Panc1 (cell line): ENCODE results near the gene NBL1. TPM values are rescaled to one million over a fixed set of nuclear protein-coding genes. Genes with fewer than 3 reads are reported as not detected.
"Not testable (repeated sequence)": the region's sequence is repeated elsewhere in the genome, so short reads cannot be mapped to it uniquely, and the experiment has no call there.

Source experiments
- ATAC-seq: fragments of 200-7000 bp; cut with Tn5 transposase; 2 replicates; pipeline ENCODE4 v1.9.1; 2020; ENCODE audit warnings: mild to moderate bottlenecking, moderate library complexity
- BruUV-seq: library from RNA; stranded (reverse); fragments of 400-500 nt; replicated peaks from 2 replicates; lab custom pipeline; 2021; lab: Mats Ljungman, UMichigan
- CTCF ChIA-PET: fragments of 300-600 bp; sonication (Branson Sonifier 250); formaldehyde crosslinking; loops from one replicate; lab custom pipeline; 2022; ENCODE audit warnings: antibody characterized with exemption; lab: Charles Lee
- POLR2A ChIA-PET: fragments of 300-600 bp; sonication (Branson Sonifier 250); formaldehyde crosslinking; loops from one replicate; lab custom pipeline; 2022; ENCODE audit warnings: antibody characterized with exemption; lab: Charles Lee
- DNase-seq: peaks from one replicate; pipeline ENCODE4 v3.0.0-alpha.2; 2010; ENCODE audit warnings: low read depth, low spot score
- H3K27ac ChIP-seq: 2 replicates; pipeline ENCODE4 v1.5.1; 2011; ENCODE audit warnings: mild to moderate bottlenecking, low read length, inconsistent platforms
- H3K27me3 ChIP-seq: fragments of 200-500 bp; sonication (Bioruptor generic); 2 replicates; pipeline ENCODE4 v1.6.0; 2014; ENCODE audit warnings: low read length, inconsistent platforms; ENCODE audit not compliant: control insufficient read depth, insufficient read depth
- H3K36me3 ChIP-seq: fragments of 200-500 bp; sonication (Bioruptor generic); 2 replicates; pipeline ENCODE4 v1.5.1; 2014; ENCODE audit warnings: inconsistent platforms, mild to moderate bottlenecking, low read length, moderate library complexity; ENCODE audit not compliant: control insufficient read depth, insufficient read depth
- H3K4me1 ChIP-seq: 2 replicates; pipeline ENCODE4 v1.5.1; 2011; ENCODE audit warnings: inconsistent platforms, mild to moderate bottlenecking, low read length, moderate library complexity; ENCODE audit not compliant: control insufficient read depth, insufficient read depth
- H3K4me3 ChIP-seq, 2 experiments: 2 replicates each; pipeline ENCODE4 v1.5.1; 2011 to 2012; ENCODE audit warnings: low read depth in 2 of 2, low read length in 2 of 2, mild to moderate bottlenecking in 2 of 2, inconsistent platforms in 1 of 2, moderate library complexity in 1 of 2
- H3K9me3 ChIP-seq: fragments of 200-500 bp; sonication (Bioruptor generic); 2 replicates; pipeline ENCODE4 v1.5.1; 2014; ENCODE audit warnings: low read depth, mild to moderate bottlenecking, inconsistent platforms, low read length, moderate library complexity; ENCODE audit not compliant: control insufficient read depth, insufficient read depth
- POLR2AphosphoS5 ChIP-seq: IDR thresholded peaks from 2 replicates; pipeline ENCODE4 v1.6.1; 2012; ENCODE audit warnings: mild to moderate bottlenecking, low read depth, low read length, moderate library complexity
- SIN3A ChIP-seq: IDR thresholded peaks from 2 replicates; pipeline ENCODE4 v1.6.1; 2012; ENCODE audit warnings: low read depth, mild to moderate bottlenecking, low read length, moderate library complexity, borderline replicate concordance; ENCODE audit not compliant: insufficient read depth
- TCF7L2 ChIP-seq: IDR thresholded peaks from 2 replicates; pipeline ENCODE4 v1.6.1; 2011; ENCODE audit warnings: mild to moderate bottlenecking, low read depth, low read length, inconsistent platforms
- in situ Hi-C: cut with HindIII; loops from 2 replicates; pipeline ENCODE4 v1.10.0; 2016; ENCODE audit warnings: low sequenced_read_pairs, low pct_unique_long_range_greater_than_20kb
- intact Hi-C: fragments of 100-400 bp; cut with micrococcal nuclease; formaldehyde crosslinking; loops from one replicate; pipeline ENCODE4 v1.10.0; 2022; ENCODE audit not compliant: unreplicated experiment
- total RNA-seq: library from RNA; stranded (reverse); gene quantifications from one replicate; pipeline ENCODE4 v1.2.1, GENCODE V29; 2021; ENCODE audit not compliant: unreplicated experiment
- TF ChIP-seq, protein P1 (sequence below): fragments of 450-650 bp; IDR thresholded peaks from 2 replicates; pipeline ENCODE4 v1.5.1; 2017; ENCODE audit warnings: mild to moderate bottlenecking
- TF ChIP-seq, protein P2 (sequence below), 2 experiments: IDR thresholded peaks; 2 replicates each; pipeline ENCODE4 v1.6.1; 2011 to 2012; ENCODE audit warnings: low read depth in 2 of 2, control low read depth in 1 of 2, low read length in 1 of 2, mild to moderate bottlenecking in 1 of 2, moderate library complexity in 1 of 2; ENCODE audit not compliant: insufficient read depth in 1 of 2

Gene NBL1
- total RNA-seq, 1 experiment from 2014 or later, result 191 TPM

DNA sequence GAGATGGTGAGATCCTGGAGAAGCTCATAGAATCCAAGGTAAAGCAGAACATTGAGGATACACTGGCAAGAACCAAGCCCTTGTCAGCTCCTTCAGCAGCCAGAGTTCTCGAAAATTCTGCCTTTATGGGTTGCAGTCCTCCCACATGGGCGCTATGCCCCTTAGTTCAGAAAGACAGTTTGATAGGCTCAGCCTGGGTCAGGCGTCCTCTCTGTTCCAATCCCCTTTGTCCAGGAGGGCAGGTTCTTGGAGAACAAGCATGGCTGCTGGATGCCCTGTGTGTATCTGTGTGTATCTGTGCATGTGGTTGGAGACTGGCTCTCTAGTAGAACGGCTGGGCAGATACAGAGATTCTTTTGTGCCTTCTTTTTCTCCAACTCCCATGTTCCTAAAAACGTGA lies 8.0 kb upstream of the NBL1 start:
- POLR2A ChIA-PET, result no interaction called here
- ATAC-seq, result no peak; the same call in 1 of the 2 replicates

DNA sequence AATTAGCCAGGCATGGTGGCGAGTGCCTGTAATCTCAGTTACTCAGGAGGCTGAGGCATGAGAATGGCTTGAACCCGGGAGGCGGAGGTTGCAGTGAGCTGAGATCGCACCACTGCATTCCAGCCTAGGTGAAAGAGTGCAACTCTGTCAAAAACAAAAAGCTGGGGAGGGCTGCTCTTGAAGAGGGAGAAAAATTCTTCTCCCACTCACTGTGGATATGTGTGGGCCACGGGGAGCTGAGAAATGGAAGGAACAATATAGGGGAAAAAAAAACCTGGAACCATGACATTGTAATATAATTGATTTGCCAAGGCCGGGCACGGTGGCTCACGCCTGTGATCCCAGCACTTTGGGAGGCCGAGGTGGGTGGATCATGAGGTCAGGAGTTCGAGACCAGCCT lies 7.4 kb upstream of the NBL1 start:
- H3K27me3 ChIP-seq, H3K4me3 ChIP-seq, CTCF ChIA-PET, H3K9me3 ChIP-seq, POLR2A ChIA-PET, BruUV-seq, intact Hi-C loops, H3K36me3 ChIP-seq, in situ Hi-C loops, ATAC-seq, DNase-seq, H3K27ac ChIP-seq: not testable (repeated sequence)
- H3K4me1 ChIP-seq, result peaks cover 11% of the 10 kb centered on the region

More for the DNA sequence above, 8.0 kb upstream of the NBL1 start:
- CTCF ChIA-PET, result no interaction called here
- in situ Hi-C loops, result no loop called here
- Histone ChIP-seq H3K9me3 (no peaks in the 10 kb centered on the region), H3K4me1 (peaks cover 11% of the 10 kb centered on the region), H3K4me3 (no peak overlapping the region), H3K36me3 (no peaks in the 10 kb centered on the region), H3K27ac (no peak overlapping the region), H3K27me3 (no peaks in the 10 kb centered on the region)
- TF ChIP-seq, protein P1, sequence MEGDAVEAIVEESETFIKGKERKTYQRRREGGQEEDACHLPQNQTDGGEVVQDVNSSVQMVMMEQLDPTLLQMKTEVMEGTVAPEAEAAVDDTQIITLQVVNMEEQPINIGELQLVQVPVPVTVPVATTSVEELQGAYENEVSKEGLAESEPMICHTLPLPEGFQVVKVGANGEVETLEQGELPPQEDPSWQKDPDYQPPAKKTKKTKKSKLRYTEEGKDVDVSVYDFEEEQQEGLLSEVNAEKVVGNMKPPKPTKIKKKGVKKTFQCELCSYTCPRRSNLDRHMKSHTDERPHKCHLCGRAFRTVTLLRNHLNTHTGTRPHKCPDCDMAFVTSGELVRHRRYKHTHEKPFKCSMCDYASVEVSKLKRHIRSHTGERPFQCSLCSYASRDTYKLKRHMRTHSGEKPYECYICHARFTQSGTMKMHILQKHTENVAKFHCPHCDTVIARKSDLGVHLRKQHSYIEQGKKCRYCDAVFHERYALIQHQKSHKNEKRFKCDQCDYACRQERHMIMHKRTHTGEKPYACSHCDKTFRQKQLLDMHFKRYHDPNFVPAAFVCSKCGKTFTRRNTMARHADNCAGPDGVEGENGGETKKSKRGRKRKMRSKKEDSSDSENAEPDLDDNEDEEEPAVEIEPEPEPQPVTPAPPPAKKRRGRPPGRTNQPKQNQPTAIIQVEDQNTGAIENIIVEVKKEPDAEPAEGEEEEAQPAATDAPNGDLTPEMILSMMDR, result no peak
- TF ChIP-seq, protein P2, sequence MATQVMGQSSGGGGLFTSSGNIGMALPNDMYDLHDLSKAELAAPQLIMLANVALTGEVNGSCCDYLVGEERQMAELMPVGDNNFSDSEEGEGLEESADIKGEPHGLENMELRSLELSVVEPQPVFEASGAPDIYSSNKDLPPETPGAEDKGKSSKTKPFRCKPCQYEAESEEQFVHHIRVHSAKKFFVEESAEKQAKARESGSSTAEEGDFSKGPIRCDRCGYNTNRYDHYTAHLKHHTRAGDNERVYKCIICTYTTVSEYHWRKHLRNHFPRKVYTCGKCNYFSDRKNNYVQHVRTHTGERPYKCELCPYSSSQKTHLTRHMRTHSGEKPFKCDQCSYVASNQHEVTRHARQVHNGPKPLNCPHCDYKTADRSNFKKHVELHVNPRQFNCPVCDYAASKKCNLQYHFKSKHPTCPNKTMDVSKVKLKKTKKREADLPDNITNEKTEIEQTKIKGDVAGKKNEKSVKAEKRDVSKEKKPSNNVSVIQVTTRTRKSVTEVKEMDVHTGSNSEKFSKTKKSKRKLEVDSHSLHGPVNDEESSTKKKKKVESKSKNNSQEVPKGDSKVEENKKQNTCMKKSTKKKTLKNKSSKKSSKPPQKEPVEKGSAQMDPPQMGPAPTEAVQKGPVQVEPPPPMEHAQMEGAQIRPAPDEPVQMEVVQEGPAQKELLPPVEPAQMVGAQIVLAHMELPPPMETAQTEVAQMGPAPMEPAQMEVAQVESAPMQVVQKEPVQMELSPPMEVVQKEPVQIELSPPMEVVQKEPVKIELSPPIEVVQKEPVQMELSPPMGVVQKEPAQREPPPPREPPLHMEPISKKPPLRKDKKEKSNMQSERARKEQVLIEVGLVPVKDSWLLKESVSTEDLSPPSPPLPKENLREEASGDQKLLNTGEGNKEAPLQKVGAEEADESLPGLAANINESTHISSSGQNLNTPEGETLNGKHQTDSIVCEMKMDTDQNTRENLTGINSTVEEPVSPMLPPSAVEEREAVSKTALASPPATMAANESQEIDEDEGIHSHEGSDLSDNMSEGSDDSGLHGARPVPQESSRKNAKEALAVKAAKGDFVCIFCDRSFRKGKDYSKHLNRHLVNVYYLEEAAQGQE (IDR thresholded peaks at IDR 0.05; ENCODE audit: insufficient read depth in 1 of 2, low read depth in 2 of 2, low read length in 1 of 2), result no peak
- no peak for TF ChIP-seq SIN3A
- intact Hi-C loops, result no loop called here
- BruUV-seq, result no TSS peak
- no peak for DNase-seq

DNA sequence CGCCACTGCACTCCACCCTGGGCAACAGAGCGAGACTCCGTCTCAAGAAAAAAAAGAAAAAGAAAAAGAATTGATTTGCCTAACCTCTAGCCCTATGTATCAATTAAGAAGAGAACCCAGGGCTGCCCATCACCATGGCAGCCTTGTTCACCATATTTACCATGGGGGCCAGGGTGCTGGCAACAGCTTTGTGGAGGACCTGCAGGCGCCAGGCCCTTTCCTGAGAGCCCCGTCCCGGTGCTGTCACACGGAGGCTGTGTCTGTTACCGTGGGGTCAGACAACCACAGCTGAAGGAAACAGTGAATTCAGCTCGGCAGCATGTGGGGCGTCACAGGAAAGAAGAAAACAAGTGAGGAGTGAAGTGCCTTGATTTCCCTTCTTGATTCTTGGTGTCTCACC lies 6.5 kb upstream of the NBL1 start:
- POLR2A ChIA-PET, result no interaction called here

DNA sequence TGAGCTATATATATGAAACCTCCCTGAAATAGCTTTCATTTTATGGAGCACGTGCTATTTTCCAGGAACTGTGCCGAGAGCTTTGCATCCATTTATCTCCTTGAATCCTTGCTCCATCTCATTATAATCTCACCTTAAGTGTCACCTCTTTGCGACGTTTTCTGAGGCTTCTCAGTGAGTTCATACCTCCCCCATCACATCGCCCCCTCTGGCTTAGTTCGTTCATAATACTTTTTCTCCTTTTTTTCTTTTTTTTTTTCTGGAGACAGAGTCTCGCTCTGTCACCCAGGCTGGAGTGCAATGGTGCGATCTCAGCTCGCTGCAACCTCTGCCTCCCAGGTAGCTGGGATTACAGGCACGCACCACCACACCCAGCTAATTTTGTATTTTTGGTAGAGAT lies 4.9 kb upstream of the NBL1 start:
- POLR2A ChIA-PET, result interaction anchor here (1.1 kb wide), 1 partner anchor 166 kb away, joined by 7 read pairs; no protein-coding TSS in a partner anchor
- in situ Hi-C loops, H3K9me3 ChIP-seq, DNase-seq, H3K27ac ChIP-seq, H3K27me3 ChIP-seq, BruUV-seq, CTCF ChIA-PET, ATAC-seq, H3K4me3 ChIP-seq, H3K36me3 ChIP-seq, intact Hi-C loops: not testable (repeated sequence)
- peaks cover 22% of the 10 kb centered on the region for H3K4me1 ChIP-seq

More for the DNA sequence above, 6.5 kb upstream of the NBL1 start:
- H3K4me3 ChIP-seq, result no peak overlapping the region
- no peak for ATAC-seq
- H3K27ac ChIP-seq, result no peak overlapping the region
- TF ChIP-seq TCF7L2, result no peak
- no peak for TF ChIP-seq SIN3A
- TF ChIP-seq, protein P2 (IDR thresholded peaks at IDR 0.05; ENCODE audit: insufficient read depth in 1 of 2, low read depth in 2 of 2, low read length in 1 of 2), result no peak
- no peak for TF ChIP-seq POLR2AphosphoS5
- no peaks in the 10 kb centered on the region for H3K9me3 ChIP-seq
- peaks cover 11% of the 10 kb centered on the region for H3K4me1 ChIP-seq
- no TSS peak for BruUV-seq
- intact Hi-C loops, result no loop called here
- in situ Hi-C loops, result no loop called here
- H3K36me3 ChIP-seq, result no peaks in the 10 kb centered on the region
- no peak for DNase-seq
- CTCF ChIA-PET, result no interaction called here
- no peaks in the 10 kb centered on the region for H3K27me3 ChIP-seq
